Mesothelial cell of epicardium (in vitro differentiated cells): ENCODE data around the gene OR52D1. TPM values are rescaled to one million over a fixed set of nuclear protein-coding genes. Genes with fewer than 3 reads are reported as not detected.

ENCODE experiments used
- DNase-seq, 2 experiments: peaks; one replicate each; pipeline ENCODE4 v3.0.0; 2021; ENCODE audit warnings: low spot score in 2 of 2; ENCODE audit not compliant: unreplicated experiment in 2 of 2
- H3K27ac Mint-ChIP-seq: 2 replicates; pipeline ENCODE4 v1.8.0; 2021; ENCODE audit warnings: mixed read lengths
- H3K27me3 Mint-ChIP-seq: 2 replicates; pipeline ENCODE4 v1.8.0; 2021; ENCODE audit warnings: low read depth, mixed read lengths
- H3K36me3 Mint-ChIP-seq: 2 replicates; pipeline ENCODE4 v1.8.0; 2021; ENCODE audit warnings: mixed read lengths
- H3K4me1 Mint-ChIP-seq: 2 replicates; pipeline ENCODE4 v1.8.0; 2021; ENCODE audit warnings: mixed read lengths
- H3K4me3 Mint-ChIP-seq: 2 replicates; pipeline ENCODE4 v1.8.0; 2021; ENCODE audit warnings: mild to moderate bottlenecking, moderate library complexity, mixed read lengths
- H3K9me3 Mint-ChIP-seq: 2 replicates; pipeline ENCODE4 v1.8.0; 2021; ENCODE audit warnings: mixed read lengths
- CTCF ChIP-seq: fragments of 200-600 bp; sonication (generic); IDR thresholded peaks from one replicate; pipeline ENCODE4 v1.5.0; 2021; ENCODE audit warnings: antibody characterized with exemption; ENCODE audit not compliant: unreplicated experiment
- total RNA-seq: library from RNA; stranded (reverse); gene quantifications from 3 replicates; pipeline ENCODE4 v1.2.1, GENCODE V29; 2021

The OR52D1 gene
- total RNA-seq, 1 donor from 2014 or later = not detected

- Mint-ChIP-seq H3K27ac (no peak overlapping the region), H3K4me1 (no peaks in the 10 kb centered on the region), H3K36me3 (no peaks in the 10 kb centered on the region), H3K9me3 (no peaks in the 10 kb centered on the region), H3K4me3 (no peak overlapping the region), H3K27me3 (peaks cover 7% of the 10 kb centered on the region)
- TF ChIP-seq CTCF = no peak
- no peak for DNase-seq
These were observed 16.0 kb downstream of the OR52D1 start for GRCh38 chr11:5504403-5504921.

- H3K36me3 Mint-ChIP-seq = no peaks in the 10 kb centered on the region
- H3K27ac Mint-ChIP-seq = no peak overlapping the region
- no peak for DNase-seq
- TF ChIP-seq CTCF = no peak
- no peak overlapping the region for H3K4me3 Mint-ChIP-seq
- H3K27me3 Mint-ChIP-seq = peaks cover 9% of the 10 kb centered on the region
- H3K9me3 Mint-ChIP-seq = no peaks in the 10 kb centered on the region
- H3K4me1 Mint-ChIP-seq = no peaks in the 10 kb centered on the region
These were observed 17.0 kb downstream of the OR52D1 start for GRCh38 chr11:5505363-5506048.

GRCh38 chr11:5507177-5507932 lies 18.9 kb downstream of the OR52D1 start:
- Mint-ChIP-seq H3K9me3 (no peaks in the 10 kb centered on the region), H3K36me3 (no peaks in the 10 kb centered on the region), H3K4me3 (no peak overlapping the region), H3K27ac (no peak overlapping the region), H3K27me3 (peaks cover 14% of the 10 kb centered on the region), H3K4me1 (no peaks in the 10 kb centered on the region)
- TF ChIP-seq CTCF = no peak
- no peak for DNase-seq

- TF ChIP-seq CTCF = no peak
- H3K4me3 Mint-ChIP-seq = no peak overlapping the region
- no peak for DNase-seq
- peaks cover 16% of the 10 kb centered on the region for H3K27me3 Mint-ChIP-seq
- no peak overlapping the region for H3K27ac Mint-ChIP-seq
- no peaks in the 10 kb centered on the region for H3K9me3 Mint-ChIP-seq
- H3K4me1 Mint-ChIP-seq = no peaks in the 10 kb centered on the region
- no peaks in the 10 kb centered on the region for H3K36me3 Mint-ChIP-seq
These were observed 19.4 kb downstream of the OR52D1 start for GRCh38 chr11:5507933-5508305.

- Mint-ChIP-seq H3K27ac (no peak overlapping the region), H3K36me3 (no peaks in the 10 kb centered on the region), H3K27me3 (peaks cover 19% of the 10 kb centered on the region), H3K9me3 (no peaks in the 10 kb centered on the region), H3K4me1 (no peaks in the 10 kb centered on the region), H3K4me3 (no peak overlapping the region)
- TF ChIP-seq CTCF = no peak
- no peak for DNase-seq
These were observed 20.1 kb downstream of the OR52D1 start for GRCh38 chr11:5508605-5509004.
